ENCODE data around the gene UNC5A.
"Not testable (repeated sequence)": the region's sequence is repeated elsewhere in the genome, so short reads cannot be mapped to it uniquely, and the experiment has no call there.

UNC5A gene

DNA sequence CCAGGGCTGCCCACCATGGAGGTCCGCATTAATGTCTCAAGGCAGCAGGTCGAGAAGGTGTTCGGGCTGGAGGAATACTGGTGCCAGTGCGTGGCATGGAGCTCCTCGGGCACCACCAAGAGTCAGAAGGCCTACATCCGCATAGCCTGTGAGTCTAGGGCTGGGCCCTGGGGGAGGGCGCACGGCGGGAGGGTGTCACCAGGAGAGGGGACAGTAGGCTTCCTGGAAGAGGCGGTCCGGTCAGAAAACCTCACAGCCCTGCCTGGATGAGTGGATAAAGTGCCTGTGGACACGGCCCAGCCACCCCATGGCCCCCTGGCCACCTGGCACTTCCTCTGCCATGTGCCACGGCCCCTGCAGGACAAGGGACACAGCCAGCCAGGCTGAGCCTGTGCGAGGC lies 57.8 kb downstream of the UNC5A start:
- H3K27me3 ChIP-seq (ENCODE audit: insufficient read depth, insufficient read length) = peaks cover 12% of the 10 kb centered on the region
- TF ChIP-seq YY1 (IDR thresholded peaks at IDR 0.05; ENCODE audit: insufficient read depth, insufficient read length) (no peak), ZNF274 (IDR thresholded peaks at IDR 0.05; ENCODE audit: low read depth, low read length) (no peak), SUZ12 (IDR thresholded peaks at IDR 0.05; ENCODE audit: extremely low read depth, insufficient read depth, insufficient read length) (no peak)
- H3K9ac ChIP-seq (ENCODE audit: insufficient read length, low read depth) = no peak overlapping the region
- peaks cover 19% of the 10 kb centered on the region for H3K4me1 ChIP-seq (ENCODE audit: insufficient read depth, insufficient read length)
- DNase-seq (ENCODE audit: low read depth, low spot score) = no peak
- H3K9me3 ChIP-seq (ENCODE audit: insufficient read depth, low read length) = no peaks in the 10 kb centered on the region
- H3K36me3 ChIP-seq (ENCODE audit: insufficient read depth, insufficient read length, low read length) = no peaks in the 10 kb centered on the region
- H3K4me3 ChIP-seq (ENCODE audit: insufficient read length, low read depth) = no peak overlapping the region

DNA sequence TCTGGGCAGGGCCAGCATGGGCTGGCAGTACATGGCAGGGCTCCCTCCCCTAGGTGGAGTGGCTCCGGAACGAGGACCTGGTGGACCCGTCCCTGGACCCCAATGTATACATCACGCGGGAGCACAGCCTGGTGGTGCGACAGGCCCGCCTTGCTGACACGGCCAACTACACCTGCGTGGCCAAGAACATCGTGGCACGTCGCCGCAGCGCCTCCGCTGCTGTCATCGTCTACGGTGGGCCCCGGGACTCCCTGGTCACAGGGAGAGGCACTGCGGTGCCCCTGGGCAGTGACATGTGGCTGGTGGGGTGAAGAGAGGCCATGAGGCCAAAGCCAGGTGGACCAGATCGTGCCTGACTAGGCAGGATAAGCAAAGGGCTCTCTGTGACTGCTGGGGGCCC lies 58.4 kb downstream of the UNC5A start:
- TF ChIP-seq ZNF274 (IDR thresholded peaks at IDR 0.05; ENCODE audit: low read depth, low read length) (no peak), SUZ12 (IDR thresholded peaks at IDR 0.05; ENCODE audit: extremely low read depth, insufficient read depth, insufficient read length) (no peak), YY1 (IDR thresholded peaks at IDR 0.05; ENCODE audit: insufficient read depth, insufficient read length) (no peak)
- H3K4me1 ChIP-seq (ENCODE audit: insufficient read depth, insufficient read length) = peaks cover 16% of the 10 kb centered on the region
- no peak overlapping the region for H3K9ac ChIP-seq (ENCODE audit: insufficient read length, low read depth)
- no peak overlapping the region for H3K4me3 ChIP-seq (ENCODE audit: insufficient read length, low read depth)
- no peaks in the 10 kb centered on the region for H3K36me3 ChIP-seq (ENCODE audit: insufficient read depth, insufficient read length, low read length)
- DNase-seq (ENCODE audit: low read depth, low spot score) = no peak
- no peaks in the 10 kb centered on the region for H3K9me3 ChIP-seq (ENCODE audit: insufficient read depth, low read length)
- H3K27me3 ChIP-seq (ENCODE audit: insufficient read depth, insufficient read length) = peaks cover 12% of the 10 kb centered on the region

DNA sequence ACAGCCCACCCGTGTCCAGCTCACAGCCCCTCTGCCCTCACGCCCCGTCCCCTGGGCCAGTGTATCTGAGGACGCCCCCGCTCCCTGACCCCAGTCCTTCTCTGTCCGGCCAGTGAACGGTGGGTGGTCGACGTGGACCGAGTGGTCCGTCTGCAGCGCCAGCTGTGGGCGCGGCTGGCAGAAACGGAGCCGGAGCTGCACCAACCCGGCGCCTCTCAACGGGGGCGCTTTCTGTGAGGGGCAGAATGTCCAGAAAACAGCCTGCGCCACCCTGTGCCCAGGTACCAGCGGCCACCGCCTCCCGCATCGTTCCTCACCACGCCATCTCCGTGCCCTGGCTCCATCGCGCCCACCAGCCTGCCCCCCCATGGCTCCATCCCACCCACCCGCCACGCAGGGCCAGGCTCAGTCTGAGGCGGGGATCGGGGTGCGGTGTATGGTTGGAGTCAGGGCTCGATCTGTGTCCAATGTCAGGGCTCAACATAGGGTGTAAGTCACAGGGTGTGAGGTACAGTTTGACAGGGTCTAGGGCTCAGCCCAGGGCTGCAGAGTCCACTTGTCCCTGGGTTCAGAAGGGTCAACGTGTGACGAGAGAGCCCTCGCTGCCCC lies 59.2 kb downstream of the UNC5A start:
- TF ChIP-seq YY1 (IDR thresholded peaks at IDR 0.05; ENCODE audit: insufficient read depth, insufficient read length) (no peak), SUZ12 (IDR thresholded peaks at IDR 0.05; ENCODE audit: extremely low read depth, insufficient read depth, insufficient read length) (no peak), ZNF274 (IDR thresholded peaks at IDR 0.05; ENCODE audit: low read depth, low read length) (no peak)
- no peak for DNase-seq (ENCODE audit: low read depth, low spot score)
- Histone ChIP-seq H3K9ac (ENCODE audit: insufficient read length, low read depth) (no peak overlapping the region), H3K4me1 (ENCODE audit: insufficient read depth, insufficient read length) (peaks cover 14% of the 10 kb centered on the region), H3K9me3 (ENCODE audit: insufficient read depth, low read length) (no peaks in the 10 kb centered on the region), H3K36me3 (ENCODE audit: insufficient read depth, insufficient read length, low read length) (no peaks in the 10 kb centered on the region), H3K27me3 (ENCODE audit: insufficient read depth, insufficient read length) (peaks cover 9% of the 10 kb centered on the region), H3K4me3 (ENCODE audit: insufficient read length, low read depth) (no peak overlapping the region)

DNA sequence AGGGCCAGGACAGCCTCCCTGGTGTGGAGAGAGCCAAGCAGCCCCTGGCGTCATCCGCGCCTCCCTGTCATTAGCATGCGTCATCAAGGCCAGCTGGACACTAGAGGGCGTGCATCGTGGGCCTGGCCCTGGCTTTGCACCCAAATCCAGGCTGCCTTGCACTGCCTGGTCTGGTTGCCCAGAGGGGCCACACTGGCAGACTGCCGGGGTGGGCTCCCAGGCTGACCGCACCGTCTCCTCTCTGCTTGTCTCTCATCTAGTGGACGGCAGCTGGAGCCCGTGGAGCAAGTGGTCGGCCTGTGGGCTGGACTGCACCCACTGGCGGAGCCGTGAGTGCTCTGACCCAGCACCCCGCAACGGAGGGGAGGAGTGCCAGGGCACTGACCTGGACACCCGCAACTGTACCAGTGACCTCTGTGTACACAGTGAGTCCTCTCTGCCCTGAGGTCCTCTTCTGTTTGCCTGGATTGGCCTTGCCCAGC lies 59.8 kb downstream of the UNC5A start:
- no peak for DNase-seq (ENCODE audit: low read depth, low spot score)
- H3K36me3 ChIP-seq (ENCODE audit: insufficient read depth, insufficient read length, low read length) = no peaks in the 10 kb centered on the region
- peaks cover 14% of the 10 kb centered on the region for H3K4me1 ChIP-seq (ENCODE audit: insufficient read depth, insufficient read length)
- TF ChIP-seq SUZ12 (IDR thresholded peaks at IDR 0.05; ENCODE audit: extremely low read depth, insufficient read depth, insufficient read length) (no peak), YY1 (IDR thresholded peaks at IDR 0.05; ENCODE audit: insufficient read depth, insufficient read length) (no peak), ZNF274 (IDR thresholded peaks at IDR 0.05; ENCODE audit: low read depth, low read length) (no peak)
- no peak overlapping the region for H3K9ac ChIP-seq (ENCODE audit: insufficient read length, low read depth)
- H3K4me3 ChIP-seq (ENCODE audit: insufficient read length, low read depth) = no peak overlapping the region
- H3K9me3 ChIP-seq (ENCODE audit: insufficient read depth, low read length) = no peaks in the 10 kb centered on the region
- peaks cover 5% of the 10 kb centered on the region for H3K27me3 ChIP-seq (ENCODE audit: insufficient read depth, insufficient read length)

DNA sequence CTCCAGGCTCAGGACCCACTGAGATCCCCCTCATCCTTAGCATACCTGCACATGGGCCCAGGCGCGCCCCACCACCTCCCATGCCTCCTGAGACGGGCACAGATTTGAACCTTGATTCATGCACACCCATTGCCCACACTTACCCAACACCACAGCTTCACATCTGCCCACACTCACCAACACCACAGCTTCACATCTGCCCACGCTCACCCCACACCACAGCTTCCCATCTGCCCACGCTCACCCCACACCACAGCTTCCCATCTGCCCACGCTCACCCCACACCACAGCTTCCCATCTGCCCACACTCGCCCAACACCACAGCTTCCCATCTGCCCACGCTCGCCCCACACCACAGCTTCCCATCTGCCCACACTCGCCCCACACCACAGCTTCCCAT lies 60.3 kb downstream of the UNC5A start:
- H3K36me3 ChIP-seq (ENCODE audit: insufficient read depth, insufficient read length, low read length); H3K27me3 ChIP-seq (ENCODE audit: insufficient read depth, insufficient read length); H3K9ac ChIP-seq (ENCODE audit: insufficient read length, low read depth); DNase-seq (ENCODE audit: low read depth, low spot score); H3K4me3 ChIP-seq (ENCODE audit: insufficient read length, low read depth); H3K9me3 ChIP-seq (ENCODE audit: insufficient read depth, low read length): not testable (repeated sequence)
- H3K4me1 ChIP-seq (ENCODE audit: insufficient read depth, insufficient read length) = peaks cover 14% of the 10 kb centered on the region

DNA sequence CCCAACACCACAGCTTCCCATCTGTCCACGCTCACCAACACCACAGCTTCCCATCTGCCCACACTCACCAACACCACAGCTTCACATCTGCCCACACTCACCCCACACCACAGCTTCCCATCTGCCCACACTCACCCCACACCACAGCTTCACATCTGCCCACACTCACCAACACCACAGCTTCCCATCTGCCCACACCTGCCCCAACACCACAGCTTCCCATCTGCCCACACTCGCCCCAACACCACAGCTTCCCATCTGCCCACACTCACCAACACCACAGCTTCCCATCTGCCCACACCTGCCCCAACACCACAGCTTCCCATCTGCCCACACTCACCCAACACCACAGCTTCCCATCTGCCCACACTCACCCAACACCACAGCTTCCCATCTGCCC lies 62.2 kb downstream of the UNC5A start:
- H3K4me3 ChIP-seq (ENCODE audit: insufficient read length, low read depth); H3K36me3 ChIP-seq (ENCODE audit: insufficient read depth, insufficient read length, low read length); DNase-seq (ENCODE audit: low read depth, low spot score); H3K9me3 ChIP-seq (ENCODE audit: insufficient read depth, low read length); H3K9ac ChIP-seq (ENCODE audit: insufficient read length, low read depth); H3K27me3 ChIP-seq (ENCODE audit: insufficient read depth, insufficient read length): not testable (repeated sequence)
- peaks cover 12% of the 10 kb centered on the region for H3K4me1 ChIP-seq (ENCODE audit: insufficient read depth, insufficient read length)

DNA sequence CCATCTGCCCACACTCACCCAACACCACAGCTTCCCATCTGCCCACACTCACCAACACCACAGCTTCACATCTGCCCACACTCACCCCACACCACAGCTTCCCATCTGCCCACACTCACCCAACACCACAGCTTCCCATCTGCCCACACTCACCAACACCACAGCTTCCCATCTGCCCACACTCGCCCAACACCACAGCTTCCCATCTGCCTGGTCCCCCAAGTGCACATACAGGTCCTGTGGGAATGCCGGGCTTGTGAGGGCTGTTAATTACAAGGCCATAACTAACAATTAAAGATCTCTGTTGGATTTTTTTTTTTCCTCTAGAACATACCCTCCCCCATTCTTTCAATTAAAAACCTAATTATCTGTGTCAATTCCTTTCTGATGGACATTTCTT lies 62.7 kb downstream of the UNC5A start:
- not testable (repeated sequence) for H3K4me3 ChIP-seq (ENCODE audit: insufficient read length, low read depth); H3K9me3 ChIP-seq (ENCODE audit: insufficient read depth, low read length); DNase-seq (ENCODE audit: low read depth, low spot score); H3K36me3 ChIP-seq (ENCODE audit: insufficient read depth, insufficient read length, low read length); H3K27me3 ChIP-seq (ENCODE audit: insufficient read depth, insufficient read length); H3K9ac ChIP-seq (ENCODE audit: insufficient read length, low read depth)
- peaks cover 15% of the 10 kb centered on the region for H3K4me1 ChIP-seq (ENCODE audit: insufficient read depth, insufficient read length)

DNA sequence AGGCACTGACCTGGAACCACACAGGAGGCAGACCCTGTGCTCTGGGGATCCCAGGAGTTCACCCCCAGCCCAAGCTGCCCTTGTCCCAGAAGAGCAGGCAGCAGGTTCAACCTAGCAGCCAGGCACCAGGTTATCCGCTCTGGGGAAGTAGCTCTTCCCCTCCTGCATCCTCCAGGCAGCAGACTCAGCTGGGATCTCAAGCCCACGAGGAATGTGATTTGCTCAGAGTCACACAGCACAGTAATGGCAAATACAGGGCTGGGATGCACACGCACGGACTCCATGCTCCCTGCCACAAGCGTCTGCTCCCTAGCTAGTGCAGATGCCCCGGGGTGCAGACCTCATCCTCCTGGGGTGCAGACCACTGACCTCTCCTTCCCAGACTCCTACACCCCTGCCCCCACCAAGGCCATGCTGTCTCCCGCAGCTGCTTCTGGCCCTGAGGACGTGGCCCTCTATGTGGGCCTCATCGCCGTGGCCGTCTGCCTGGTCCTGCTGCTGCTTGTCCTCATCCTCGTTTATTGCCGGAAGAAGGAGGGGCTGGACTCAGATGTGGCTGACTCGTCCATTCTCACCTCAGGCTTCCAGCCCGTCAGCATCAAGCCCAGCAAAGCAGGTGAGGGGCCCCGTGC lies 63.3 kb downstream of the UNC5A start:
- H3K9ac ChIP-seq (ENCODE audit: insufficient read length, low read depth) = no peak overlapping the region
- no peaks in the 10 kb centered on the region for H3K36me3 ChIP-seq (ENCODE audit: insufficient read depth, insufficient read length, low read length)
- H3K27me3 ChIP-seq (ENCODE audit: insufficient read depth, insufficient read length) = peaks cover 7% of the 10 kb centered on the region
- H3K4me1 ChIP-seq (ENCODE audit: insufficient read depth, insufficient read length) = peaks cover 18% of the 10 kb centered on the region
- no peaks in the 10 kb centered on the region for H3K9me3 ChIP-seq (ENCODE audit: insufficient read depth, low read length)
- TF ChIP-seq ZNF274 (IDR thresholded peaks at IDR 0.05; ENCODE audit: low read depth, low read length) (no peak), SUZ12 (IDR thresholded peaks at IDR 0.05; ENCODE audit: extremely low read depth, insufficient read depth, insufficient read length) (no peak), YY1 (IDR thresholded peaks at IDR 0.05; ENCODE audit: insufficient read depth, insufficient read length) (no peak)
- no peak for DNase-seq (ENCODE audit: low read depth, low spot score)
- no peak overlapping the region for H3K4me3 ChIP-seq (ENCODE audit: insufficient read length, low read depth)
